Nucleus accumbens (tissue), 56 donors: ENCODE measurements around the gene RAC2.

Source experiments
- DNase-seq, 56 donors: peaks; one replicate each; lab custom pipeline; 2025; lab: John Stamatoyannopoulos, UW

Gene RAC2

GRCh38 chr22:37194750-37195149, 49.3 kb downstream of the RAC2 start:
- no peak for DNase-seq

- DNase-seq, result peak in 1 of 56 donors; percentile 19
Observed at GRCh38 chr22:37193629-37194191, 50.4 kb downstream of the RAC2 start.

GRCh38 chr22:37192741-37193140, 51.3 kb downstream of the RAC2 start:
- DNase-seq, result no peak

- no peak for DNase-seq
Observed at GRCh38 chr22:37192204-37192603, 51.9 kb downstream of the RAC2 start.

GRCh38 chr22:37190262-37190780, 53.7 kb downstream of the RAC2 start:
- DNase-seq, result no peak

- no peak for DNase-seq
Observed at GRCh38 chr22:37188901-37189466, 55.1 kb downstream of the RAC2 start.

GRCh38 chr22:37187891-37188761, 55.9 kb downstream of the RAC2 start, which contains the start of gene C1QTNF6:
C1QTNF6 (minus strand) TSS chr22:37188247; CDS start chr22:37188213, 34 bp downstream.
- peak in 1 of 56 donors; percentile 17 for DNase-seq

- DNase-seq, result no peak
Observed at GRCh38 chr22:37187552-37187890, 56.5 kb downstream of the RAC2 start.

GRCh38 chr22:37186997-37187522, 57.0 kb downstream of the RAC2 start:
- no peak for DNase-seq

GRCh38 chr22:37186228-37186996, 57.7 kb downstream of the RAC2 start:
- peak in 3 of 56 donors; percentile 9 to 14 (median 10) for DNase-seq

GRCh38 chr22:37185646-37186227, 58.3 kb downstream of the RAC2 start:
- DNase-seq, result no peak

GRCh38 chr22:37184816-37185541, 59.1 kb downstream of the RAC2 start:
- DNase-seq, result no peak

- DNase-seq, result no peak
Observed at GRCh38 chr22:37184380-37184755, 59.7 kb downstream of the RAC2 start.

GRCh38 chr22:37183432-37184379, 60.4 kb downstream of the RAC2 start:
- DNase-seq, result no peak

GRCh38 chr22:37182949-37183245, 61.2 kb downstream of the RAC2 start:
- no peak for DNase-seq

GRCh38 chr22:37182101-37182948, 61.7 kb downstream of the RAC2 start:
- no peak for DNase-seq

- DNase-seq, result no peak
Observed at GRCh38 chr22:37181681-37182080, 62.4 kb downstream of the RAC2 start.
